ENCODE data around the gene SND1.

Gene SND1

DNA sequence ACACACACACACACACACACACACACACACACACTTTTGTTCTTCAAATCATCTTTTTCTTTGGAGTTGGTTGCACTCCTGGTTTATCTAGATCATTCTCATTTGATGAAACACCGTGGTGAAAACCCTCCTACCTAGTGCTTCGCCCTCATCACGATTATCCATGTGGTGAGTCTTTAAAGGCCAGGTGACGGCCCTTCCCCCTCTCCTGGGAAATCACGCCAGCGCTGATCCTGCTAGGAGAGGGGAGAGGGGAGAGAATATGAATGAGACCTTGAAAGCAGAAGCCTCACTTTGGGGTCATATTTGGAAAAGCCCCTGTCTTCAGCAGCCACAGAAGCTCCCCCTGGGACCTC, 483.1 kb downstream of the SND1 start:
- H3K4me3 ChIP-seq (replicated peaks; ENCODE audit: low read depth, low read length) = peak overlapping the region; percentile 61
- DNase-seq (ENCODE audit: low read depth) = no peak
- TF ChIP-seq, protein P1, sequence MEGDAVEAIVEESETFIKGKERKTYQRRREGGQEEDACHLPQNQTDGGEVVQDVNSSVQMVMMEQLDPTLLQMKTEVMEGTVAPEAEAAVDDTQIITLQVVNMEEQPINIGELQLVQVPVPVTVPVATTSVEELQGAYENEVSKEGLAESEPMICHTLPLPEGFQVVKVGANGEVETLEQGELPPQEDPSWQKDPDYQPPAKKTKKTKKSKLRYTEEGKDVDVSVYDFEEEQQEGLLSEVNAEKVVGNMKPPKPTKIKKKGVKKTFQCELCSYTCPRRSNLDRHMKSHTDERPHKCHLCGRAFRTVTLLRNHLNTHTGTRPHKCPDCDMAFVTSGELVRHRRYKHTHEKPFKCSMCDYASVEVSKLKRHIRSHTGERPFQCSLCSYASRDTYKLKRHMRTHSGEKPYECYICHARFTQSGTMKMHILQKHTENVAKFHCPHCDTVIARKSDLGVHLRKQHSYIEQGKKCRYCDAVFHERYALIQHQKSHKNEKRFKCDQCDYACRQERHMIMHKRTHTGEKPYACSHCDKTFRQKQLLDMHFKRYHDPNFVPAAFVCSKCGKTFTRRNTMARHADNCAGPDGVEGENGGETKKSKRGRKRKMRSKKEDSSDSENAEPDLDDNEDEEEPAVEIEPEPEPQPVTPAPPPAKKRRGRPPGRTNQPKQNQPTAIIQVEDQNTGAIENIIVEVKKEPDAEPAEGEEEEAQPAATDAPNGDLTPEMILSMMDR (IDR thresholded peaks at IDR 0.05; ENCODE audit: low read length, missing control alignments) = no peak

DNA sequence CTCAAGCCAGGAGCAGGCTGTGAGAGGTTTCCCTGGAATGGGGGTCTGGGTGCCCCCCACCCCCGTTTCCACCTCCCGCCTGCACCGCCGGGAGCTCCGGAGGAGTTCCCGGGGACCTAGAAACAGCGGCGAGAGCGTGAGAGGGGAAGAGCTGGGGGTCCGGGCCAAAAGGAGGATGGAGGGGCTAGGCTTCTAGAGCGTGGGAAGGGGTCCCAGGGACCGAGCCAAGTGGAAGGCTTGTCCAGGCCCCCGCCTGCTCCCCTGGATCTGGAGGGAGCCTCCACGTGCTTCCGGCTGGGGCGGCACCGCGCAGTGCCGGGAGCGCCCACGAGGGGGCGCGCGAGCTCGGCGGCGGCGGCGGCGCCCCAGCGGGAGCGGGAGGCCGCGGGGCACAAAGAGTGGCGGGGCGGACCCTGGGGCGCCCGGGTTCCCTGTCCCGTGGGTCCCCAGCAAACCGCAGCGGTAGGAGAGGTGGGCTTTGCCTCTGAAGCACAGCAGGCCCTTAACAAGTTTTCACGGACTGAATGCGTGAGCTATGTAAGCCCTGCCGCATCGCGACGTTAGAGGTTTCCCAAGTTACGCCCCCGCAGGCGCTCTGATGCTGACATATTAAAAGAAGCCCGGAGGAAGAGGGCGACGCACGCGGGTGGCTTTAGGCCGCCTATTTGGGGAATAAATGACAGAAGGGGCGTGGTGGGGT, 483.7 kb downstream of the SND1 start:
- H3K4me3 ChIP-seq (replicated peaks; ENCODE audit: low read depth, low read length) = peak overlapping the region; percentile 61
- peak; percentile 63 for DNase-seq (ENCODE audit: low read depth)
- TF ChIP-seq, protein P1 (IDR thresholded peaks at IDR 0.05; ENCODE audit: low read length, missing control alignments) = peak; percentile 42

DNA sequence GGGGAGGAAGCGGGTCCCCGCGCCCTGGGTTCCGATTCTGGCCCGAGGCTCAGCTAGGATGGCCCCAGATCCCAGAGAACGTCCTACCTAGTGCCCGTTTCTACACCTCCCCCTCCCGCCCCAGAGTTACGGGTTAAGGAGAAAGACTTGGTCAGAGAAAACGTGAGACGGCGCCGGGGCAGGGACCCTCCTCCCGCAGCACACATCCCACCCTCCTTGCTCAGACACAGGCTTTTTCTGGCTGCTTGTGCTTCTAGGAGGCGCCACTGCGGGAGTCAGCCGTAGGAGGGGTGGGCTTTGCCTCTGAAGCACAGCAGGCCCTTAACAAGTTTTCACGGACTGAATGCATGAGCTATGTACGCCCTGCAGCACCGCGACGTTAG, 484.2 kb downstream of the SND1 start:
- TF ChIP-seq, protein P1 (IDR thresholded peaks at IDR 0.05; ENCODE audit: low read length, missing control alignments) = no peak
- DNase-seq (ENCODE audit: low read depth) = no peak
- peak overlapping the region; percentile 61 for H3K4me3 ChIP-seq (replicated peaks; ENCODE audit: low read depth, low read length)

DNA sequence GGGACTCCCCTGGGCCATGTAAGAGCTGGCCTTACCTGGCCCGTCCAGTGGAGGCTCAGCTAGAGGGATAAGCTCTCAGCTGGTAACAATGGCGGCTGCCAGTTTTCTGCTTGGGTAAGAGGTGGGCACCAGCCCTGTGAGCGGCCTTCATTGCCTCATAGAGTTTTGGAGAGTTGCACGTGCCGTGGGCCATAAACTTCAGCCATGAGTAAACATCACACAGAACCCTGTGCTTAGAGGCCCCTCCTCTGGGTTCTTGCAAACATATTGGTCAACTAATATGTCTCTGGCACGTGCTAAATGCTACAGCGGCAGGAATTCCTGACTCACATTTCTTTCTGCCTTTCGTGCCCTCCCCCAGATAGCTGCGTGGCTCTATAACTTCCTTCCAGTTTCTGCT, 485.2 kb downstream of the SND1 start:
- TF ChIP-seq, protein P1 (IDR thresholded peaks at IDR 0.05; ENCODE audit: low read length, missing control alignments) = no peak
- no peak overlapping the region for H3K4me3 ChIP-seq (replicated peaks; ENCODE audit: low read depth, low read length)
- peak; percentile 62 for DNase-seq (ENCODE audit: low read depth)

DNA sequence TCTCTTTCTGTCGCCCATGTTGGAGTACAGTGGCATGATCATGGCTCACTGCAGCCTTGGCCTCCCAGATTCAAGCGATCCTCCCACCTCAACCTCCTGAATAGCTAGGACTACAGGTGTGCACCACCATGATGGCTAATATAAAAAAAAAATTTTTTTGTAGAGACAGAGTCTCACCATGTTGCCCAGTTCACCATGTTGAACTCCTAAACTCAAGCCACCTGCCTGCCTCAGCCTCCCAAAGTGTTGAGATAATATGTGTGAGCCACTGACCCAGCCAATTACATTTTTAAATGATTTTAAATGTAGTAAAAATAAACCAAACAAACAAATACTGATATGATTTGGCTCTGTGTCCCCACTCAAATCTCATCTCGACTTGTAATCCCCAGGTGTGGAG, 487.4 kb downstream of the SND1 start:
- no peak for DNase-seq (ENCODE audit: low read depth)
- TF ChIP-seq, protein P1 (IDR thresholded peaks at IDR 0.05; ENCODE audit: low read length, missing control alignments) = no peak
- H3K4me3 ChIP-seq (replicated peaks; ENCODE audit: low read depth, low read length) = no peak overlapping the region

DNA sequence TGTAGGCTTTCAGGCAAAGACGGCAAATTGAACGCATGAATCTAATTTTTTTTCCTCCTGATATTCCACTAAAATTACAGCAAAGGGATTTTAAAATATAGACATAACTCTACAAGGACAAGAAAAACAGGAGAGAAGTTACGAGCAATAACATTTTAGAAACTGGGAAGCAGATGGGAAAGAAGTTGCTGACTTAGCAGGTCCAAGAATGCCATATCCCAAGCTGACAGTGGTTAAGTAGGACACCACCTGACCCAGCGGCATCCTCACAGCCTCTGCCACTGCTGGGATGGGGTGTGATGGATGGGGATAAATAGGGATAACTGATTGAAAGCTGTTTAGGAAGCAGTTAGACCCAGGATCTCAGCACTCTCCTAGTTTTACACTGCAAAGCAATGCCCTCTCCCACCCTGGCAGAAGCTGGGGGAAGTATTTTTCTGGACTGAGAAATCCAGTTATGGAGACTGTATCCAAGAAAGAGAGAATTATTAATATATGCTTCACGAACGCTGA, 489.7 kb downstream of the SND1 start:
- DNase-seq (ENCODE audit: low read depth) = no peak
- H3K4me3 ChIP-seq (replicated peaks; ENCODE audit: low read depth, low read length) = no peak overlapping the region
- TF ChIP-seq, protein P1 (IDR thresholded peaks at IDR 0.05; ENCODE audit: low read length, missing control alignments) = no peak
